ENCODE data around the gene ABI3BP.
"Not testable (repeated sequence)": the region's sequence is repeated elsewhere in the genome, so short reads cannot be mapped to it uniquely, and the experiment has no call there.

ABI3BP gene

GRCh38 chr3:100993309-100993708 is at the start of gene ABI3BP:
TSS of gene ABI3BP (minus strand) at chr3:100993421. CDS start at chr3:100993384, 37 bp downstream.
- no peak within 1 kb of the TSS for H3K27ac Mint-ChIP-seq
- H3K4me3 Mint-ChIP-seq: no peak within 1 kb of the TSS
- H3K9me3 Mint-ChIP-seq: no peaks in the 10 kb centered on the region
- no peaks in the 10 kb centered on the region for H3K36me3 Mint-ChIP-seq (ENCODE audit: low read depth)
- peaks cover 9% of the 10 kb centered on the region for H3K27me3 Mint-ChIP-seq (ENCODE audit: low read depth)
- H3K4me1 Mint-ChIP-seq (ENCODE audit: low read depth): no peaks in the 10 kb centered on the region

GRCh38 chr3:101039285-101039684 is 46.1 kb upstream of the ABI3BP start:
- Mint-ChIP-seq H3K27ac (no peak overlapping the region), H3K9me3 (no peaks in the 10 kb centered on the region), H3K36me3 (ENCODE audit: low read depth) (no peaks in the 10 kb centered on the region), H3K4me1 (ENCODE audit: low read depth) (no peaks in the 10 kb centered on the region), H3K27me3 (ENCODE audit: low read depth) (peaks cover 3% of the 10 kb centered on the region), H3K4me3 (no peak overlapping the region)

- no peaks in the 10 kb centered on the region for H3K4me1 Mint-ChIP-seq (ENCODE audit: low read depth)
- H3K27me3 Mint-ChIP-seq (ENCODE audit: low read depth): peaks cover 3% of the 10 kb centered on the region
- no peak overlapping the region for H3K27ac Mint-ChIP-seq
- no peaks in the 10 kb centered on the region for H3K9me3 Mint-ChIP-seq
- no peaks in the 10 kb centered on the region for H3K36me3 Mint-ChIP-seq (ENCODE audit: low read depth)
- no peak overlapping the region for H3K4me3 Mint-ChIP-seq
Observed at GRCh38 chr3:101038880-101039279, 45.7 kb upstream of the ABI3BP start.

GRCh38 chr3:101038393-101038792 is 45.2 kb upstream of the ABI3BP start:
- H3K9me3 Mint-ChIP-seq: no peaks in the 10 kb centered on the region
- peaks cover 3% of the 10 kb centered on the region for H3K27me3 Mint-ChIP-seq (ENCODE audit: low read depth)
- no peaks in the 10 kb centered on the region for H3K36me3 Mint-ChIP-seq (ENCODE audit: low read depth)
- no peak overlapping the region for H3K27ac Mint-ChIP-seq
- H3K4me1 Mint-ChIP-seq (ENCODE audit: low read depth): no peaks in the 10 kb centered on the region
- no peak overlapping the region for H3K4me3 Mint-ChIP-seq

- Mint-ChIP-seq H3K27ac (no peak overlapping the region), H3K9me3 (no peaks in the 10 kb centered on the region), H3K4me1 (ENCODE audit: low read depth) (no peaks in the 10 kb centered on the region), H3K4me3 (no peak overlapping the region), H3K36me3 (ENCODE audit: low read depth) (no peaks in the 10 kb centered on the region), H3K27me3 (ENCODE audit: low read depth) (peaks cover 3% of the 10 kb centered on the region)
Observed at GRCh38 chr3:101037613-101038012, 44.4 kb upstream of the ABI3BP start.

GRCh38 chr3:101036676-101037075 is 43.5 kb upstream of the ABI3BP start:
- Mint-ChIP-seq H3K27me3 (ENCODE audit: low read depth) (no peaks in the 10 kb centered on the region), H3K4me1 (ENCODE audit: low read depth) (no peaks in the 10 kb centered on the region), H3K4me3 (no peak overlapping the region), H3K27ac (no peak overlapping the region), H3K9me3 (no peaks in the 10 kb centered on the region), H3K36me3 (ENCODE audit: low read depth) (no peaks in the 10 kb centered on the region)

GRCh38 chr3:101036213-101036618 is 43.0 kb upstream of the ABI3BP start:
- Mint-ChIP-seq H3K27me3 (ENCODE audit: low read depth) (no peaks in the 10 kb centered on the region), H3K36me3 (ENCODE audit: low read depth) (no peaks in the 10 kb centered on the region), H3K4me1 (ENCODE audit: low read depth) (no peaks in the 10 kb centered on the region), H3K9me3 (no peaks in the 10 kb centered on the region), H3K27ac (no peak overlapping the region), H3K4me3 (no peak overlapping the region)

- H3K4me3 Mint-ChIP-seq: no peak overlapping the region
- H3K9me3 Mint-ChIP-seq: peaks cover 3% of the 10 kb centered on the region
- no peaks in the 10 kb centered on the region for H3K4me1 Mint-ChIP-seq (ENCODE audit: low read depth)
- H3K27me3 Mint-ChIP-seq (ENCODE audit: low read depth): no peaks in the 10 kb centered on the region
- H3K36me3 Mint-ChIP-seq (ENCODE audit: low read depth): no peaks in the 10 kb centered on the region
- H3K27ac Mint-ChIP-seq: no peak overlapping the region
Observed at GRCh38 chr3:101027286-101027685, 34.1 kb upstream of the ABI3BP start.

GRCh38 chr3:101026881-101027280 is 33.7 kb upstream of the ABI3BP start:
- Mint-ChIP-seq H3K9me3 (peaks cover 3% of the 10 kb centered on the region), H3K27ac (no peak overlapping the region), H3K4me1 (ENCODE audit: low read depth) (no peaks in the 10 kb centered on the region), H3K4me3 (no peak overlapping the region), H3K36me3 (ENCODE audit: low read depth) (no peaks in the 10 kb centered on the region), H3K27me3 (ENCODE audit: low read depth) (no peaks in the 10 kb centered on the region)

- no peak overlapping the region for H3K27ac Mint-ChIP-seq
- H3K36me3 Mint-ChIP-seq (ENCODE audit: low read depth): no peaks in the 10 kb centered on the region
- no peaks in the 10 kb centered on the region for H3K4me1 Mint-ChIP-seq (ENCODE audit: low read depth)
- H3K4me3 Mint-ChIP-seq: no peak overlapping the region
- H3K9me3 Mint-ChIP-seq: peaks cover 3% of the 10 kb centered on the region
- H3K27me3 Mint-ChIP-seq (ENCODE audit: low read depth): no peaks in the 10 kb centered on the region
Observed at GRCh38 chr3:101026244-101026643, 33.0 kb upstream of the ABI3BP start.

GRCh38 chr3:101020351-101021015 is 27.3 kb upstream of the ABI3BP start:
- Mint-ChIP-seq H3K36me3 (ENCODE audit: low read depth) (no peaks in the 10 kb centered on the region), H3K27ac (no peak overlapping the region), H3K4me1 (ENCODE audit: low read depth) (no peaks in the 10 kb centered on the region), H3K9me3 (no peaks in the 10 kb centered on the region), H3K27me3 (ENCODE audit: low read depth) (no peaks in the 10 kb centered on the region), H3K4me3 (no peak overlapping the region)

- no peaks in the 10 kb centered on the region for H3K36me3 Mint-ChIP-seq (ENCODE audit: low read depth)
- no peaks in the 10 kb centered on the region for H3K27me3 Mint-ChIP-seq (ENCODE audit: low read depth)
- H3K4me1 Mint-ChIP-seq (ENCODE audit: low read depth): no peaks in the 10 kb centered on the region
- no peak overlapping the region for H3K4me3 Mint-ChIP-seq
- no peak overlapping the region for H3K27ac Mint-ChIP-seq
- H3K9me3 Mint-ChIP-seq: peaks cover 5% of the 10 kb centered on the region
Observed at GRCh38 chr3:101017017-101017416, 23.8 kb upstream of the ABI3BP start.

- H3K4me1 Mint-ChIP-seq (ENCODE audit: low read depth); H3K36me3 Mint-ChIP-seq (ENCODE audit: low read depth); H3K27me3 Mint-ChIP-seq (ENCODE audit: low read depth); H3K27ac Mint-ChIP-seq; H3K4me3 Mint-ChIP-seq: not testable (repeated sequence)
- H3K9me3 Mint-ChIP-seq: peaks cover 18% of the 10 kb centered on the region
Observed at GRCh38 chr3:101012312-101012711, 19.1 kb upstream of the ABI3BP start.

GRCh38 chr3:101011136-101011535 is 17.9 kb upstream of the ABI3BP start:
- Mint-ChIP-seq H3K27me3 (ENCODE audit: low read depth) (no peaks in the 10 kb centered on the region), H3K27ac (no peak overlapping the region), H3K4me3 (no peak overlapping the region), H3K9me3 (peaks cover 22% of the 10 kb centered on the region), H3K4me1 (ENCODE audit: low read depth) (no peaks in the 10 kb centered on the region), H3K36me3 (ENCODE audit: low read depth) (no peaks in the 10 kb centered on the region)

- Mint-ChIP-seq H3K36me3 (ENCODE audit: low read depth) (no peaks in the 10 kb centered on the region), H3K4me1 (ENCODE audit: low read depth) (no peaks in the 10 kb centered on the region), H3K27ac (no peak overlapping the region), H3K4me3 (no peak overlapping the region), H3K27me3 (ENCODE audit: low read depth) (no peaks in the 10 kb centered on the region), H3K9me3 (peaks cover 23% of the 10 kb centered on the region)
Observed at GRCh38 chr3:101010296-101010695, 17.1 kb upstream of the ABI3BP start.

GRCh38 chr3:101009386-101009785 is 16.2 kb upstream of the ABI3BP start:
- peaks cover 23% of the 10 kb centered on the region for H3K9me3 Mint-ChIP-seq
- no peaks in the 10 kb centered on the region for H3K4me1 Mint-ChIP-seq (ENCODE audit: low read depth)
- H3K36me3 Mint-ChIP-seq (ENCODE audit: low read depth): no peaks in the 10 kb centered on the region
- no peak overlapping the region for H3K27ac Mint-ChIP-seq
- no peak overlapping the region for H3K4me3 Mint-ChIP-seq
- no peaks in the 10 kb centered on the region for H3K27me3 Mint-ChIP-seq (ENCODE audit: low read depth)

Measured in T-helper 1 cell treated with Interleukin-12 subunit alpha and Interleukin-12 subunit beta and Interleukin-4 antibody, amounts not matched to agents 30 μg/mL and 1 μg/mL, for 36 hours (primary cell).